ENCODE results near the gene DOP1B.
A peak's percentile ranks its signal among the peaks of the same experiment; 100 is the strongest.

DOP1B gene

DNA sequence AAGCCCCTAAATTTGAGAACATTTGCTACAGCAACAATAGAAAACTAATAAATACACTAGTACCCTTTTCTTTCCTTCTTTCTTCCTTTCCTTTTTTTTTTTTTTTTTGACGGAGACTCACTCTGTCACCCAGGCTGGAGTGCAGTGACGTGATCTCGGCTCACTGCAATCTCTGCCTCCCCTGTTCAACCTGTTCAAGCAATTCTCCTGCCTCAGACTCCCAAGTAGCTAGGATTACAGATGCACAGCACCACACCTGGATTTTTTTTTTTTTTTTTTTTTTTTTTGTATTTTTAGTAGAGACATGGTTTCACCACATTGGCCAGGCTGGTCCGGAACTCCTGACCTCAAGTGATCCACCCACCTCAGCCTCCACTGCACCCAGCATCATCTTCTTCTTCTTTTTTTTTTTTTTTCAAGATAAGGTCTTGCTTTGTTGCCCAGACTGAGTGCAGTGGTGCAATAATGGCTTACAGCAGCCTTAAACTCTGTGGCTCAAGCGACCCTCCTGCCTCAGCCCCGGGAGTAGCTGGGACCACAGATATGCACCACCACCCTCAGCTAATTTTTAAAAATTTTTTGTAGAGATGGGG, 41.4 kb upstream of the DOP1B start:
- Mint-ChIP-seq H3K27me3 (ENCODE audit: low read depth) (no peaks in the 10 kb centered on the region), H3K27ac (no peak overlapping the region), H3K4me3 (no peak overlapping the region), H3K9me3 (peaks cover 6% of the 10 kb centered on the region), H3K36me3 (ENCODE audit: low read depth) (no peaks in the 10 kb centered on the region), H3K4me1 (peaks cover 9% of the 10 kb centered on the region)
- TF ChIP-seq, protein P1, sequence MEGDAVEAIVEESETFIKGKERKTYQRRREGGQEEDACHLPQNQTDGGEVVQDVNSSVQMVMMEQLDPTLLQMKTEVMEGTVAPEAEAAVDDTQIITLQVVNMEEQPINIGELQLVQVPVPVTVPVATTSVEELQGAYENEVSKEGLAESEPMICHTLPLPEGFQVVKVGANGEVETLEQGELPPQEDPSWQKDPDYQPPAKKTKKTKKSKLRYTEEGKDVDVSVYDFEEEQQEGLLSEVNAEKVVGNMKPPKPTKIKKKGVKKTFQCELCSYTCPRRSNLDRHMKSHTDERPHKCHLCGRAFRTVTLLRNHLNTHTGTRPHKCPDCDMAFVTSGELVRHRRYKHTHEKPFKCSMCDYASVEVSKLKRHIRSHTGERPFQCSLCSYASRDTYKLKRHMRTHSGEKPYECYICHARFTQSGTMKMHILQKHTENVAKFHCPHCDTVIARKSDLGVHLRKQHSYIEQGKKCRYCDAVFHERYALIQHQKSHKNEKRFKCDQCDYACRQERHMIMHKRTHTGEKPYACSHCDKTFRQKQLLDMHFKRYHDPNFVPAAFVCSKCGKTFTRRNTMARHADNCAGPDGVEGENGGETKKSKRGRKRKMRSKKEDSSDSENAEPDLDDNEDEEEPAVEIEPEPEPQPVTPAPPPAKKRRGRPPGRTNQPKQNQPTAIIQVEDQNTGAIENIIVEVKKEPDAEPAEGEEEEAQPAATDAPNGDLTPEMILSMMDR (IDR thresholded peaks at IDR 0.05; ENCODE audit: unreplicated experiment in 3 of 3), result no peak

DNA sequence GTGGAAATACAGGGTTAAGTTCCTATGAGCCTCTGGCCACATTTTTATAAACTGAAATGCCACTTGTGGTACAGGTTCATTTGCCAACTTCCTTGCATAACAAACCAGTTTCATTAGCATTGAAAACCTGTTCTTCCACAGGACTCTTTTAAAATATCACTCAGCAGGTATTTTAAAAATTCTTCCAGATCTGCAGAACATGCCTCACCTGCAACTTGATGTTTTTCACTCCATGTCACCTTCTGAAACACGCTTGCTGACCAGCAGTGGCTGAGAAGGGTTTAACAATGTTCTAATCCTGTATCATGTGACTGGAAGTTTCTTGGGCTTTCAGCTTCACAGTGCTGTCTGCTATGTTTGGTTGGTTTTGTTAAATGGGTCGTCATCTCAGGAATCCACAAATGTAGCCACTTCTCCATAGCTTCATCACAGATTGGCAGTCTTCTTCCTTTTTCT, 39.3 kb upstream of the DOP1B start:
- H3K9me3 Mint-ChIP-seq, result peaks cover 6% of the 10 kb centered on the region
- H3K4me3 Mint-ChIP-seq, result no peak overlapping the region
- no peak overlapping the region for H3K27ac Mint-ChIP-seq
- H3K36me3 Mint-ChIP-seq (ENCODE audit: low read depth), result no peaks in the 10 kb centered on the region
- no peaks in the 10 kb centered on the region for H3K27me3 Mint-ChIP-seq (ENCODE audit: low read depth)
- TF ChIP-seq, protein P1 (IDR thresholded peaks at IDR 0.05; ENCODE audit: unreplicated experiment in 3 of 3), result no peak
- H3K4me1 Mint-ChIP-seq, result peaks cover 7% of the 10 kb centered on the region

DNA sequence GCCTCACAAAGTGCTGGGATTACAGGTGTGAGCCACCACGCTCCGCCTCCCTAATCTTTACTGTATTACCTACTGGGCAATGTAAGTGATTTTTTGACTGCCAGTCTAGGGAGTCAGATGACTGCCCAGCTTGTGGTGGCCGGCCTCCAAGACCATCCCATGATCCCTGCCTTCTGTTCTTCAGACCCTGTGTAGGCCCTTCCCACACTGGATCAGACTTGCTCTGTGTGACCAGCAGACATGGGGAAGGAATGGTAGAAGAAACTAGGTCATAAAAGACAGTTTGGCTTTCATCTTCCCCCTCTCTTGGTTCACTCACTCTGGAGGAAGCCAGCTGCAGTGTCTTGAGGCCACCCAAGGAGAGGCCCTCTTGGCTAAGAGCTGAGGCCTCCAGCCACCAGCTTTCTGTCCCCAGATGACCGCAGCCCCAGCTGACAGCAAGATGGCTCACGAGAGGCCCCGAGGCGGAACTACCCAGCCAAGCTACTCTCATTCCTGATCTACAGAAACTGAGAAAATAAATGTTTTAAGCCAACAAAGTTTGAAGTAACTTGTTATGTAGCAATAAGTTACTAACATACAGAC, 36.2 kb upstream of the DOP1B start:
- H3K36me3 Mint-ChIP-seq (ENCODE audit: low read depth), result no peaks in the 10 kb centered on the region
- H3K27me3 Mint-ChIP-seq (ENCODE audit: low read depth), result peaks cover 2% of the 10 kb centered on the region
- H3K4me1 Mint-ChIP-seq, result peaks cover under 1% of the 10 kb centered on the region
- H3K9me3 Mint-ChIP-seq, result peaks cover 6% of the 10 kb centered on the region
- H3K27ac Mint-ChIP-seq, result peak overlapping the region in 1 of 3 experiments; percentile 55
- TF ChIP-seq, protein P1 (IDR thresholded peaks at IDR 0.05; ENCODE audit: unreplicated experiment in 3 of 3), result no peak
- H3K4me3 Mint-ChIP-seq, result no peak overlapping the region

GRCh38 chr21:36122977-36123376, 33.6 kb upstream of the DOP1B start:
- H3K36me3 Mint-ChIP-seq (ENCODE audit: low read depth), result no peaks in the 10 kb centered on the region
- H3K4me3 Mint-ChIP-seq, result no peak overlapping the region
- no peak overlapping the region for H3K27ac Mint-ChIP-seq
- H3K9me3 Mint-ChIP-seq, result no peaks in the 10 kb centered on the region
- H3K27me3 Mint-ChIP-seq (ENCODE audit: low read depth), result peaks cover 13% of the 10 kb centered on the region
- TF ChIP-seq, protein P1 (IDR thresholded peaks at IDR 0.05; ENCODE audit: unreplicated experiment in 3 of 3), result peak in 2 of 3 experiments; percentile 19 to 24
- peaks cover 4% of the 10 kb centered on the region for H3K4me1 Mint-ChIP-seq

GRCh38 chr21:36124395-36124794, 32.2 kb upstream of the DOP1B start:
- Mint-ChIP-seq H3K4me1 (peaks cover 4% of the 10 kb centered on the region), H3K27me3 (ENCODE audit: low read depth) (peaks cover 23% of the 10 kb centered on the region), H3K36me3 (ENCODE audit: low read depth) (no peaks in the 10 kb centered on the region), H3K9me3 (no peaks in the 10 kb centered on the region), H3K4me3 (no peak overlapping the region), H3K27ac (no peak overlapping the region)
- TF ChIP-seq, protein P1 (IDR thresholded peaks at IDR 0.05; ENCODE audit: unreplicated experiment in 3 of 3), result no peak
